Astrocyte of the spinal cord (primary cell): ENCODE data around the gene PDIA2.
A peak's percentile ranks its signal among the peaks of the same experiment; 100 is the strongest.
"Not testable (repeated sequence)": the region's sequence is repeated elsewhere in the genome, so short reads cannot be mapped to it uniquely, and the experiment has no call there.

Experiments used
- DNase-seq: peaks from one replicate; pipeline ENCODE4 v3.0.0; 2011; ENCODE audit warnings: low read depth, low spot score
- H3K4me3 ChIP-seq: 2 replicates; pipeline ENCODE4 v1.5.1; 2011; ENCODE audit warnings: low read depth, mild to moderate bottlenecking, low read length, moderate library complexity
- CTCF ChIP-seq: IDR thresholded peaks from 2 replicates; pipeline ENCODE4 v1.5.1; 2012; ENCODE audit warnings: low read depth, mild to moderate bottlenecking, low read length, inconsistent platforms
- in situ Hi-C: cut with HindIII; loops from 2 replicates; pipeline ENCODE4 v1.10.0; 2017; ENCODE audit warnings: low sequenced_read_pairs

Gene PDIA2

DNA sequence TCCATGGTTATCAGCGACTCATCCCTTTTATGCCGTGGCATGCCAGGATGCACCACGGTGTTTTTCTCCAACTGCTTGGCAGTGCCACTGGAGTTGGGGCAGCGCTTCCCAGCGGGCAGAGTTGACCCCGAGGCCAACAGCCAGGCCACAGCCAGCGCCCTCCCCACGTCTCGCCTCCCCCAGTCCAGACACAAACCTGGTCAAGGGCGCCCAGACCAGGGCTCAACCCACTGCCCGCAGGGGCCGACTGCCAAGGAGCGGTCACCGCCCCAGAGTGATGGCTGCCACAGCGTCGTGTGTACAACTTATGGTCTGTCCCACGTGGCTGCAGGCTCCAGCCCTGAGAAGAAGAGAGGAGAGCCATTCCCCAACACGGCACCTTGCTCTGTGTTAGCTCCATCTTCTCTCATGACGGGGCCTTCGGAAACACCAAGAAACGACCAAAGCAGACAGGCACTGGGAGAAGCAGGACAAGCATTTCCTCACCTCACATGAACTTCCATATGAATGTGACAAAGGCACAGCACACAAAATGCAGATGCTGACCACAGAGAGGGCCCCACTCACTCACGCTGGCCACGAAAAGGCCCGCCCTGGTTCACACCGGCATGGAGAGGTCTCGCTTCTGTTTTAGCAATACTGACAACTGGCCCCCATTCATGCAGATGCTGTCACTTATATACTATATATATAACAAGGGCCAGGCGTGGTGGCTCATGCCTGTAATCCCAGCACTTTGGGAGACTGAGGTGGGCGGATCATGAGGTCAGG lies 42.6 kb downstream of the PDIA2 start:
- H3K4me3 ChIP-seq, result no peak overlapping the region
- no peak for DNase-seq
- TF ChIP-seq CTCF, result no peak
- in situ Hi-C loops, result no loop called here

DNA sequence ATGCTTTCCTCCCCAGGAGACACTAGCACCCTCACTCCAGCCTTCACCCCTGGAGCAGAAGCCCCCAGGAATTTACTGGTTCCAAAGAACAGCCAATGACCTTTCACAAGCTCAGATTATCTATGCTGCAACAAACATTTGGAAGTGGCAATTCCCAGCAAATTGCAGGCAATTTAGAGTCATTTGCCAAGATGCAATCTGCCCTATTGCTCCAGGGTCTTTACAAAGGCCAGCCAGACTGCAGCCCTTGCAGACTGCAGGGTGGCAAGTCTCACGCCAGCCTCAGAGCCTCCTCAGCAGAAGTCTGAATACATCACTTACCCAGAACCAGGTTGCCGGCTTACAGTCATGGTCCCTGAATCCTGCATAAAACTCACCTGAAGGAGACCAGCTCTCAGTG lies 47.8 kb downstream of the PDIA2 start:
- no peak overlapping the region for H3K4me3 ChIP-seq
- DNase-seq, result no peak
- no peak for TF ChIP-seq CTCF
- in situ Hi-C loops, result no loop called here

- H3K4me3 ChIP-seq, in situ Hi-C loops: not testable (repeated sequence)
- peak; percentile 18 for DNase-seq
Observed at GRCh38 chr16:331181-331814, 48.3 kb downstream of the PDIA2 start.

DNA sequence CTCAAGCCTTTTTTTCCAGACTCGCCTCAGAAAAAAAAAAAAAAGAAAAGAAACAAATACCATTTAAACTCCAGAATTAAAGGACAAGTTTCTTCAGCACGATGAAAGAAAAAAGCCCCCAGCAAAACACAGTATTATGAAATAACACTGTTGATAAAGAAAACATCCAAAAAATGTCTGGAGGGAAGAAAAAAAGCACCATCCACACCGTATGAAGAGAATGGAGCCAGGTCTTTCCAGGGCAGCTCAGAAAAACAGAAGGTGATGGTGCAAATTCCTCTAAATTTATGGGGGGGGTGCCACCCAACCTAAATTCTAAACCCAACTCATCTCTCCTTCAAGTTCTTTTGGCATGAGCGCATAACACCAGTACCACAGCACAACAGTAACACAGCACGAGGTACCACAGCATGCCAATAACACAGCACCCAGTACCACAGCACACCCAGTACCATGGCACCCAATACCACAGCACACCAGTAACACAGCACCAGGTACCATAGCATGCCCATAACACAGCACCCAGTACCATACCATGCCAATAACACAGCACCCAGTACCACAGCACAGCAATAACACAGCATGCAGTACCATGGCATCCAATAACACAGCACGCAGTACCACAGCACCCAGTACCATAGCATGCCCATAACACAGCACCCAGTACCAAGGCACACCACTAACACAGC lies 50.6 kb downstream of the PDIA2 start:
- no peak for TF ChIP-seq CTCF
- no peak for DNase-seq
- no peak overlapping the region for H3K4me3 ChIP-seq
- in situ Hi-C loops, result no loop called here

DNA sequence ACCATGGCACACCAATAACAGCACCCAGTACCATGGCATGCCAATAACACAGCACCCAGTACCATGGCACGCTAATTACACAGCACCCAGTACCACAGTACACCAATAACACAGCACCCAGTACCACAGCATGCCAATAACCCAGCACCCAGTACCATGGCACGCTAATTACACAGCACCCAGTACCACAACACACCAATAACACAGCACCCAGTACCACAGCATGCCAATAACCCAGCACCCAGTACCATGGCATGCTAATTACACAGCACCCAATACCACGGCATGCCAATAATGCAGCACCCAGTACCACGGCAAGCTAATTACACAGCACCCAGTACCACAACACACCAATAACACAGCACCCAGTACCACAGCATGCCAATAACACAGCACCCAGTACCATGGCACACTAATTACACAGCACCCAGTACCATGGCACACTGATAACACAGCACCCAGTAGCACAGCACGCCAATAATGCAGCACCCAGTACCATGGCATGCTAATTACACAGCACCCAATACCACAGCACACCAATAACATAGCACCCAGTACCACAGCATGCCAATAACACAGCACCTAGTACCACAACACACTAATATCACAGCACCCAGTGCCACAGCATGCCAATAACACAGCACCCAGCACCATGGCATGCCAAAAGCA lies 51.3 kb downstream of the PDIA2 start:
- H3K4me3 ChIP-seq, in situ Hi-C loops, DNase-seq: not testable (repeated sequence)

GRCh38 chr16:334861-335632 lies 52.1 kb downstream of the PDIA2 start:
- in situ Hi-C loops, DNase-seq, H3K4me3 ChIP-seq: not testable (repeated sequence)

DNA sequence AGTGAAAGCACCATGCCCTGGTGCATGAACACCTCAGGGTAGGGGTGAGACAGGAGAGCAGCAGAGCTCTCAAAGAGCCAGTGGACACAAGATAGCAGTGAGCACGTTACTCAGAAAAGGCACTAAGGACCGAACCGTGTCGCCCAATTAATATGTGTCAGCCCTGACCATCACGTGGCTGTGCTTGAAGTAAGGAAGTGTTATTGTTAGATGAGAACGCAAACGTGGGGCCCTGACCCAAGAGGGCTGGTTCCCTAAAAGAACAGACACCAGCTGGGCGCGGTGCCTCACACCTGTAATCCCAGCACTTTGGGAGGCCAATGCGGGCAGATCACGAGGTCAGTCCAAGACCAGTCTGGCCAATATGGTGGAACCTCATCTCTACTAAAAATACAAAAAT lies 53.3 kb downstream of the PDIA2 start:
- no peak overlapping the region for H3K4me3 ChIP-seq
- in situ Hi-C loops, result no loop called here
- TF ChIP-seq CTCF, result no peak
- DNase-seq, result no peak
